Left ventricle myocardium superior (tissue), 1 donor: ENCODE data around the gene CCDC188. TPM values are rescaled to one million over a fixed set of nuclear protein-coding genes. Genes with fewer than 3 reads are reported as not detected.

Source experiments
- ATAC-seq: fragments of 200-7000 bp; cut with Tn5 transposase; one replicate; pipeline ENCODE4 v1.9.1; 2020; ENCODE audit warnings: mild to moderate bottlenecking, moderate library complexity
- DNase-seq: peaks from one replicate; pipeline ENCODE4 v3.0.0-alpha.2; 2020
- intact Hi-C: fragments of 100-400 bp; cut with micrococcal nuclease; formaldehyde crosslinking; loops from one replicate; pipeline ENCODE4 v1.11.0; 2022
- total RNA-seq: library from RNA; stranded (reverse); fragmentation: NEBNext Ultra II Directional; extraction: Animal tissue kit (Norgen Biotek cat#: 25700); gene quantifications from one replicate; pipeline ENCODE4 v1.2.1, GENCODE V29; 2021
- donor health status: DM: no; HTN: yes; CAD: no; lungs with severe emphysema.

CCDC188 gene
- total RNA-seq, 1 donor from 2014 or later, result 0.27 TPM

DNA sequence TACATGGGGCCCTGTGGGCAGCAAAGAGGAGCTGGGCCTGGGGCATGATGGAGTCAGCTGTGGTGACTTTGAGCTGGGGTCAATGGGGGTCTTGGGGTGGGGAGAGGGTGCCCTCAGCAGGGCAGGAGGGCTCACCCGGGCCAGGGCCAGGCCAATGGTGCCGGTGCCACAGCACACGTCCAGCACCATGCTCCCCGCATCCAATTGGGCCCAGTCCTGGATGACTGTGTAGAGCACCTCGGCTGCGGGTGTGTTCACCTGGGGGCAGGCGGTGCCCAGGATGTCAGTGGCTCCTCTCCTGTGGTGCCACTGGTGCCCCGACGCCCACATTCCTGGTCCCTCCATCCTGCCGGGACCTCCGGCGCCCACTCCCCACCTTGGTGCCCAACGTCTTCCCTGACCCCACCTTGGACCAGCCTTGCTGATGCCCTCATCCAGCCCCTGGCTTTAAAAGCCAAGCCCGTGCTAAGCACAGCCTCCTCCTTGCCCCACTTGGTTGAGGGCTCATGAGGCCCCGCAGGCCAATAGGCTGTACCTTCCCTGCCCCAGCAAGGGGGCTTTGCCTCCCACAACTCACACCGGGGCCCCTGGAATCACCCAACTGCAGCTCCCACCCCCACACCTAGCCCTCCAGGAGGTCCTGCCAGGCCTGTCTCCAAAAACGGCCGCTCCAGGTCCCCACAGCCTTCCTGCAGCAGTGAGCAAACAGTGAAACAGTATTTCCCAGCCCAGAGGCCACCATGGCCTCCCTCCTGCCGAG is 37.1 kb downstream of the CCDC188 start:
- ATAC-seq, result no peak

DNA sequence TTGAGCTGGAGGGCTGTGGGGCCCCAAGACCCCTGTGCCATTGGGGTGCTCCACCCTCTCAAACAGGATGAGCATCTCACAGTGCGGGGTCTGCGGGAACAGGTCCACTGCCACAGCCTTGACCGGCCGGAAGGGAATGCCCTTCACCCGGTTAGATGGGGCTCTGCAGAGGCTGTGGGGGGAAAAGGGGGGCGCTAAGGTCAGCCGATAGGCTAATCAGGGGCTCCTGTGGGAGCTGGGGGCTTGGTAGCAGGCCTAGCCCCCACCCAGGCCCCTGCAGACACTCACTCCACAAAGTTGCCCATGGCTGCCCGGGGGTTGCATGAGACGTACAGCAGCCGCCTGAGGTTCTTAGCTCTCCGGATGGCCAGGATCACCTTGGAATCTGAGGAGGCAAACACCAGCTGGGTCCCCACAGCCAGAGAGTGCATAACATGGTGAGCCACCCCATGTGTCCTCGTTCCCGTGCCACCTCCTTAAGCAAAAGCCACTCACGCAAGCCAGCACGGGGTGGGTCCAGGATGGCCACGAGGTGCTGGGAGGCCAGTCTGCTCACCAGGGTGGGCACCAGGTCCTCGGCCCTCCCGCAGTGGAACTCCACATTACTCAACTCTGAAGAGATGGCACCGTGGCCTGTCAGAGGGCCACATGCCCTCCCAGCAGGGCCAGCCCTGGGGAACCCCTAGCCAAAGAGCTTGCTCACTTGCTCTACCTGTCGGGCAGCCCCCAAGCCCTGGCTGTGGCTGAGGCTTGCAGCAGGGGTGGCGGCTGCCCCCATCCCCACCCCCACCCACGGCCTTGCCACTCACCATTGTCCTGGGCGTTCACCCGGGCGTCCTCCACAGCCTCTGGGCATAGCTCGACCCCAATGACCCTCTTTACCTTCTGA is 38.0 kb downstream of the CCDC188 start:
- ATAC-seq, result no peak

More for the DNA sequence above, 37.1 kb downstream of the CCDC188 start:
- DNase-seq, result peak; percentile 11
- intact Hi-C loops, result no loop called here

GRCh38 chr22:20111689-20112622 is 38.9 kb downstream of the CCDC188 start:
- DNase-seq, result peak; percentile 30
- intact Hi-C loops, result no loop called here
- ATAC-seq, result no peak

More for the DNA sequence above, 38.0 kb downstream of the CCDC188 start:
- intact Hi-C loops, result no loop called here
- DNase-seq, result peak; percentile 29

DNA sequence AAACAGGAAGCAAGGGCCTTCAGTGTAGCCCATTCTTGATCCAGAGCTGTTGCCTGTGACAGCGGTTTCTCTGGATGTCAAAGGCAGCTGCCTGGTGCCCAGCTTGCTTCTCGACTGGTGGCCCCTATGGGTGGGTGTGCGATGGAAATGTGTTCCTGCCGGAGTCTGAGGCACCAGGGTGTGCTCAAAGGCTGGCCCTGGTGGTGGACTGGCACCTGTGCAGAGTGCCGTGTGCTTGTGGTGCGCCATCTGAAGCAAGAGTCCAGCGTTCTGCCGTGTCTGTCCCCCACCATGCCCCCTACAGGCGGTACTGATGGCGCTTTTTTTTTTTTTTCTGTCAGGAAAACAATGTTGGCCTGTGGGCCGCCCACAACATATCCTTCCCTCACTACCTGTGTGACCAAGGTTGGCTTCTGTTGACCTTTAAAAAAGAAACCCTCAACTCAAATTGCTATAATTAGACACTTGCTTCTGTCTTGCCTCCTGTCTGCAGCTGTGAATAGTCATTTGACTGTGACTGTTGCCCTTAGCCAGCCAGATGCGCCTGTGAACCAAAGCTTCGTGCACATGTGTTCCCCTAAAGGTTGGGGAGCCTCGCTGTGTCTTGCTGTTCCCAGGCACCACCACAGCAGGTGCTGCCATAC is 39.7 kb downstream of the CCDC188 start:
- peak; percentile 20 for DNase-seq
- intact Hi-C loops, result no loop called here
- no peak for ATAC-seq

DNA sequence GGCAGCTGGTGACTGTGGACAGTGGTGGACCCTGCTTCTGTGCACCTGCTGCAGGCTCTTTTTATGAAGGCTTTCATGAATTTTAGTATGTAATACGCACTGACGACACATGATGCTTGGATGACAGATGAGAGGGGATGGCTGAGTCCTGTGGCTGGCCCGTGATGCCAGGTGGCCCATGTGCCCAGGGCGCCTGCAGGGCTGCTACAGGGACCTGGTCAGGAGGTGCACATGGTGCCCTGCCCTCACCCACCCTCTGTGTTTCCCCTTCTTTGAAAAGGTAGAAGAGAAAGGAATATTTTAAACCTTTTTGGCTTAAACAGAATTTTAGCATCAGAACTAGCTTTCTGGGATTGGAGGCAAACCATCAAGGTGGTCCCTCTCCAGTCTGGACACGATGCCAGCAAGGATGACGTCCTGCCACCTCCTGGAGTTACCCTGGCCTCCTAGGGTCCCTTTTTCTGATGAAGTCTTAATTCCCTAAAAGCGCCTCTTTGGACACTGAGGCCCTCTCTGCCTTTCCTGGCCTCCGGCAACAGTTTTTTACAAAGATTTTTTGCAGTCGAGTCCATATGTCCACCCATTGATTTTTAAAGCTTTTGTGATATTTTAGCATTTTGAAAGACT is 40.4 kb downstream of the CCDC188 start:
- ATAC-seq, result no peak
- intact Hi-C loops, result no loop called here
- DNase-seq, result peak; percentile 21

GRCh38 chr22:20109411-20110358 is 41.2 kb downstream of the CCDC188 start:
- intact Hi-C loops, result no loop called here
- DNase-seq (peak; percentile 33), ATAC-seq (peak; percentile 6)

GRCh38 chr22:20108757-20109230 is 42.1 kb downstream of the CCDC188 start:
- no peak for ATAC-seq
- peak; percentile 15 for DNase-seq
- intact Hi-C loops, result no loop called here

- ATAC-seq (no peak), DNase-seq (peak; percentile 26)
- intact Hi-C loops, result no loop called here
Measured at GRCh38 chr22:20107951-20108756, 42.7 kb downstream of the CCDC188 start.

- intact Hi-C loops, result no loop called here
- ATAC-seq (no peak), DNase-seq (peak; percentile 15)
Measured at GRCh38 chr22:20107471-20107901, 43.4 kb downstream of the CCDC188 start.

- peak; percentile 17 for DNase-seq
- intact Hi-C loops, result no loop called here
Measured at GRCh38 chr22:20106849-20107237, 44.0 kb downstream of the CCDC188 start.

GRCh38 chr22:20106205-20106848 is 44.5 kb downstream of the CCDC188 start:
- ATAC-seq, result no peak
- DNase-seq, result peak; percentile 9
- intact Hi-C loops, result no loop called here

More at GRCh38 chr22:20106849-20107237, 44.0 kb downstream of the CCDC188 start:
- ATAC-seq, result no peak

DNA sequence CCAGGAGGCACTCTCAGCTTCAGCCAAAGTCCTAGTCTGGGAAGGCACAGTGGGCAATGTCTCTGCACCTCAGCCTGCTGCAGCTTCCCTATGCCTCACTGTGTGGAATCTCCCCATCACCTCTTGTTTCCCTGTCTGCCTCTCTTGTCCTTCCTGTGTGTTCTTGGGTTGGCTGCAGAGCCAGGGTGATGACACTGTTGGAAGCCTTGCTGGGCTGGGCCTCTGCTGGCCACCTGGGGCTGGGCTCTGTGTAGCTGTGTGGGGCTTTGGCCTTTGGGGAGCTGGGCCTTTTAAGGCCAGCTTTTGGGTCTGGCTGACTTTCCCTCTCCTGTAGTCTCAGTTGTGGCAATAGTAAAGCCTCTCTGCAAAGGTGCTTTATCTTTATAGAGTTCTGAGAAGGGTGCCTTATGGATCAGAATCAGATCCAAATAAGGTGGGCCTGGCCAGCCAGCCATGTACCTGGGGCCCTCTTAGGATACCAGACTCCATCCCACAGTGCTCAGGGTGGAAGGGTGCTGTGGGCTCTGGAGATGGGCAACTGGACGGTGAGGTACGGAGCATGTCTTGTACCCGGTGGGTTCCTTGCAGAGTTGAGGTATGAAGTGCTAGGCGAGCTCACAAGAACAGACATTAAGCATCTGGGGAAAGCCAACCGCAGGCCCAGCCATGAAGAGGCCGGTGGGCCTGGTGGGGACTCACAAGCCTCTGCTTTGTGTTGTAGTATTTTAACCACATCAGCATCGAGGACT is 45.2 kb downstream of the CCDC188 start:
- intact Hi-C loops, result no loop called here
- DNase-seq, result peak; percentile 7
- ATAC-seq, result no peak

- ATAC-seq (no peak), DNase-seq (peak; percentile 19)
- intact Hi-C loops, result no loop called here
Measured at GRCh38 chr22:20102203-20102780, 48.6 kb downstream of the CCDC188 start.

- DNase-seq, result peak; percentile 11
- intact Hi-C loops, result no loop called here
Measured at GRCh38 chr22:20101638-20102037, 49.2 kb downstream of the CCDC188 start.

More at GRCh38 chr22:20101638-20102037, 49.2 kb downstream of the CCDC188 start:
- ATAC-seq, result no peak
